Muscle layer of colon (tissue), 2 donors: ENCODE results near the gene PRRT2.

Experiments
- H3K27ac ChIP-seq: one replicate; pipeline ENCODE4 v1.7.0; 2013; ENCODE audit warnings: low read depth, mild to moderate bottlenecking, low read length, moderate library complexity
- H3K27me3 ChIP-seq, 2 donors: one replicate each; pipeline ENCODE4 v1.7.0; 2013; ENCODE audit warnings: low read length in 2 of 2, mild to moderate bottlenecking in 2 of 2; ENCODE audit not compliant: insufficient read depth in 2 of 2, control insufficient read depth in 1 of 2
- H3K36me3 ChIP-seq: one replicate; pipeline ENCODE4 v1.7.0; 2013; ENCODE audit warnings: mild to moderate bottlenecking, low read length; ENCODE audit not compliant: insufficient read depth
- H3K4me1 ChIP-seq: one replicate; pipeline ENCODE4 v1.7.0; 2013; ENCODE audit warnings: mild to moderate bottlenecking, low read length; ENCODE audit not compliant: insufficient read depth
- H3K4me3 ChIP-seq, 2 donors: one replicate each; pipeline ENCODE4 v1.7.0; 2013; ENCODE audit warnings: low read length in 2 of 2, low read depth in 1 of 2, mild to moderate bottlenecking in 1 of 2, moderate library complexity in 1 of 2
- H3K9ac ChIP-seq: one replicate; pipeline ENCODE4 v1.7.0; 2013; ENCODE audit warnings: low read length
- H3K9me3 ChIP-seq: one replicate; pipeline ENCODE4 v1.7.0; 2013; ENCODE audit warnings: mild to moderate bottlenecking, low read length
- donor health status: abdominal sarcoma.
- donor health status: Adenocarcinoma of cecum.

PRRT2 gene

DNA sequence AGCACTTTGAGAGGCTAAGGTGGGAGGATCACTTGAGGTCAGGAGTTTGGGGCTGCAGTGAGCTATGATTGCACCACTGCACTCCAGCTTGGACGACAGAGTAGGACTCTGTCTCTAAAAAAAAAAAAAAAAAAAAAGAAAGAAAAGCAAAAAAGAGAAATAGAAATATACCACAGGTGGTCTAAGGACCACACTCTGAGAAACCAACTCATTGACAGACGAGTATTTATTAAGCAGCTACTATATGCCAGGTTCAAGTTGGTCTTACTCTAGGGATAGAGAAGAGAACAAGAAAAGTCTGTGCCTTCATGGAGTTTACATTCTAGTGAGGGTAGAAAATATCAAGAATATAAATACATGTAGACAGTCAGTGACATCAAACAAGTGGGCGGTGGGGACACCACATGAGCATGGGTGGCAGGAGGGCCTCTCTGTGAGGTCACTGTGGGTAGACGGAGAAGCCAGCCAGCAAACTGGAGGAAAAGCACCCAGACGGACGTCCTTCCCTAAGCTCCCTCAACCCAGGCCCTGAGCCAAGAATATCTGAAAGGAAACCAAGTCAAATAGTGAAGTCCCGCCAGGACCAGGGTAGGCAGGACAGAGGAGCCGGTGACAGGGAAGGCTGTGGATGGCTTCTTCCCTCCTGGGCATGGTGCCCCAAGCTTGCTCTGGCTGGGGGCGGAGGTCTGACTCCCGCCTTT, 46.3 kb downstream of the PRRT2 start:
- peaks cover 18% of the 10 kb centered on the region for H3K4me1 ChIP-seq
- H3K36me3 ChIP-seq, result peaks cover 31% of the 10 kb centered on the region
- no peak overlapping the region for H3K4me3 ChIP-seq
- no peak overlapping the region for H3K9ac ChIP-seq
- H3K27me3 ChIP-seq, result no peaks in the 10 kb centered on the region
- no peaks in the 10 kb centered on the region for H3K9me3 ChIP-seq
- H3K27ac ChIP-seq, result no peak overlapping the region

DNA sequence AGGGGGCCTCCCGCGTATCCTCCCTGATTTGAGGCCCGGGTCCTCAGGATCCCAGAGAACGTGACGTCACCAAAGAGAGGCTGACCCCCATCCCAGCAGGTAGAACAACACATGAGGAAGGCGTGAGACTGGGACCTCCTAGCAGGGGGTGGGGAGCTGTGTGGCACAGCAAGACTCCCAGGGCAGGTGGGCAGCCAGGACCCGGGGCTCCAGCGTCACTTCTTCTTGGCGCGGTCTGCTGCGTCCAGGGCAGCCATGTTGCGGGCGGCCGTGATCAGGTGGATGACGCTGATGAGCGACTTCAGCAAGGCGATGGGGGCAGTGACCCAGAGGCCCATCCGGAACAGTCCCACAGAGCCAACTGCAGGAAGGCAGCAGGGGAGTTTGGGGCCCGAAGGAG, 47.0 kb downstream of the PRRT2 start:
- no peaks in the 10 kb centered on the region for H3K27me3 ChIP-seq
- H3K4me1 ChIP-seq, result peaks cover 18% of the 10 kb centered on the region
- no peak overlapping the region for H3K9ac ChIP-seq
- peaks cover 31% of the 10 kb centered on the region for H3K36me3 ChIP-seq
- no peak overlapping the region for H3K27ac ChIP-seq
- H3K4me3 ChIP-seq, result no peak overlapping the region
- H3K9me3 ChIP-seq, result no peaks in the 10 kb centered on the region

- H3K27me3 ChIP-seq, result no peaks in the 10 kb centered on the region
- H3K4me3 ChIP-seq, result no peak overlapping the region
- no peaks in the 10 kb centered on the region for H3K9me3 ChIP-seq
- H3K36me3 ChIP-seq, result peaks cover 31% of the 10 kb centered on the region
- H3K27ac ChIP-seq, result no peak overlapping the region
- no peak overlapping the region for H3K9ac ChIP-seq
- peaks cover 18% of the 10 kb centered on the region for H3K4me1 ChIP-seq
These were observed 48.2 kb downstream of the PRRT2 start for GRCh38 chr16:29860218-29860617.

DNA sequence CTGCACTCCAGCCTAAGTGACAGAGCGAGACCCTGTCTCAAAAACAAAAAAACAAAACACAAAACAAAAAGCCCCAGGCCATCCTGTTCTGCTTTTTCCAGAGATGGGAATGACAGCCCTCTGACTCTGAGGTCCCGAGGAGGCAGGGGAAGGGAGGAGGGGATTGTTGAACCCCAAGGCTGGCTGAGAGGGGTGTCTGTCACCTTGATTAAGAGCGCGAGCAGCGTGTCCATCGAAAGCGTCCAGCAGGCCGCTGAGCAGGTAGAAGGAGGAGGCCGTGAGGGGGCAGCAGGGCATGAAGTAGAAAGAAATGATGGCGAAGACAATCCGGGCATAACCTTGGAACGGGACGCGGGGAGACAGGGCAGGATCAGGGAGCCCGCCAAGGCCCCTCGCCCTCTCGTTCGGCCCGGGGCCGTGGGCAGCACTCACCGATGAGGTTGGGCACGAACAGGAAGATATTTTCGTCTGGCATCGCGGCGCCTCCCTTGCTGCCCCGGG, 50.4 kb downstream of the PRRT2 start:
- Histone ChIP-seq H3K9ac (peak overlapping the region; percentile 54), H3K27ac (peak overlapping the region; percentile 90), H3K9me3 (no peaks in the 10 kb centered on the region), H3K27me3 (no peaks in the 10 kb centered on the region), H3K36me3 (peaks cover 31% of the 10 kb centered on the region), H3K4me1 (peaks cover 18% of the 10 kb centered on the region), H3K4me3 (peak overlapping the region; percentile 77 to 84)

DNA sequence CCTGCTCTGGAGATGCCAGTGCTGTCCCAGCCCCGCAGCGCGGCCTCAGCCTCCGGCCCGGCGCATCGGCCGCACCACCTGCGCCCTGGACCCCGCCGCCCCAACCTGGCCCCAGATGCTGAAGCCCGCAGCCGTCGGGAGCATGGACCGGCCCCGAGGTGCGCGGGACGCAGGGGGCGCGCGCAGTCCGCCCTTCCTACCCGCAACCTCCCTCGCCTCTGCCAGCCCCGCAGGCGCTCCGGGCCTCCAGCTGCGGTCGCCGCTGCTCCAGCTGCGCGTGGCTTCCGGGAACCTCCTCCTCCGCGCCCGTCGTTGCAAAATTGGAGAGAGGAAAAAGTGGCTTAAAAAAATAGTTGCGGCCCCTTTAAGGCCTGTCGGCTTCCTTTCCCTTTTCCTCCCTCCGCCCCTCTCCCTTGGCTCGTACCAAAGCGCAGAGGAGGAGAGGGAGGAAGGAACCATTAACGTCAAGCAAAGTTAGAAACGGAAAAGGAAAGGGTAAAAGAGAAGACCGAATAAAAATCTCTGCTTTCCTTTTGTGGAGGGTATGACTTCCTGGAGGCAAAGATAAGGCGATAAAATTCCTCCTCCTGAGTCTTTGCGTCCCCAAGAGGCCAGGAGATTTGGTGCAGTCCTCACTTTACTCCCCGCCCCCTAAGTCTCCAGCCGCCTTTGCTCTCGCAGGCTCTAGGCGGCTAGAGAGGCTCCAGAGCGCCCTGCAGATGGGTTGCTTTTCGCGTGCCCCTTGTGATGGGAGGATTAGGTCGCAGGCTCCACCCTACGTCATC, 51.1 kb downstream of the PRRT2 start, which contains the start of gene CDIPT:
Gene CDIPT (minus strand): TSS at position 343 of the 785 bp plus-strand sequence. CDS start 369 bp downstream, outside the sequence.
- Histone ChIP-seq H3K27me3 (no peaks in the 10 kb centered on the region), H3K27ac (peak within 1 kb of the TSS; percentile 90), H3K4me1 (peaks cover 18% of the 10 kb centered on the region), H3K9ac (peak within 1 kb of the TSS; percentile 54), H3K4me3 (peak within 1 kb of the TSS; percentile 77 to 84), H3K36me3 (peaks cover 30% of the 10 kb centered on the region), H3K9me3 (no peaks in the 10 kb centered on the region)

DNA sequence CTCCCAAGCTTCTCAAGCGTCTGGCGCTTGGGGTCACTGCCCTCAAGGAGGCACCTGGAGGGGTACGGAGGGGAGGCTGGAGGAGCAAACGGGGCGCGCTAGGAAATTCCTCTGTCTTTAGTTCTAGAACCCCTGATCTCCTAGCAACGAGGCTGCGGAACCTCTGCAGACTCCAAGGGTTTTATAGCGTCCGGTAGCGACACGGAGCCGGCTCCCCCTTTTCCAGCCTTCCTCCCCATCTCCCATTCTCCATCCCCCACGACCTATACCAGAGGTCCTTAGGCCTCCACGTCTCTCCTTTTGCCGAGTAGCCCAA, 51.6 kb downstream of the PRRT2 start:
- Histone ChIP-seq H3K27ac (no peak overlapping the region), H3K9ac (no peak overlapping the region), H3K4me1 (peaks cover 18% of the 10 kb centered on the region), H3K36me3 (peaks cover 24% of the 10 kb centered on the region), H3K4me3 (peak overlapping the region; percentile 77 to 84), H3K9me3 (no peaks in the 10 kb centered on the region), H3K27me3 (no peaks in the 10 kb centered on the region)

DNA sequence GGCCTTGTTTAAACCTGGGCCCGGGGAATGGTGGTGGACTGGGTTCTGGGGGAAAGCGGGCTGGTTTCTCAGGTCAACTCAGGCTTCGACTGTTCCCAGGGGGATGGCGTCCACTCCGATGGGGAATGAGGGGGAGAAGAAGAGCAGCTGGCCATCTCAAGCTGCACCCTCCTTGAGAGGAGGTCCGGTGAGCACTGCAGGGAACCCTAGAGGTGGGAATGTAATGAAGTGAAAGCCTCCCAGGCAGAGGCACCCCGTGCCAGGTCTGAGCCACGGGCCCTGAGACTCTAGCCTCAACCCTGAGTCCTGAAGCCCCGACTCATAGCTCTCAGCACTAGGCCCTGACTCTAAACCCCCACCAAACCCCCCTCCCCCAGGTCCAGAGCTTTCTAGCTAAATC, 52.2 kb downstream of the PRRT2 start:
- Histone ChIP-seq H3K9ac (no peak overlapping the region), H3K9me3 (no peaks in the 10 kb centered on the region), H3K4me3 (no peak overlapping the region), H3K4me1 (peaks cover 18% of the 10 kb centered on the region), H3K36me3 (peaks cover 19% of the 10 kb centered on the region), H3K27ac (no peak overlapping the region), H3K27me3 (no peaks in the 10 kb centered on the region)
